COR-L47 (cell line): ENCODE results near the gene KLHL1.

Experiments used
- DNase-seq: peaks from one replicate; lab custom pipeline; 2025; lab: John Stamatoyannopoulos, UW

The KLHL1 gene

GRCh38 chr13:69872321-69873047 is 235.8 kb downstream of the KLHL1 start:
- no peak for DNase-seq

- DNase-seq: no peak
These were observed 241.7 kb downstream of the KLHL1 start for GRCh38 chr13:69866555-69866954.

DNA sequence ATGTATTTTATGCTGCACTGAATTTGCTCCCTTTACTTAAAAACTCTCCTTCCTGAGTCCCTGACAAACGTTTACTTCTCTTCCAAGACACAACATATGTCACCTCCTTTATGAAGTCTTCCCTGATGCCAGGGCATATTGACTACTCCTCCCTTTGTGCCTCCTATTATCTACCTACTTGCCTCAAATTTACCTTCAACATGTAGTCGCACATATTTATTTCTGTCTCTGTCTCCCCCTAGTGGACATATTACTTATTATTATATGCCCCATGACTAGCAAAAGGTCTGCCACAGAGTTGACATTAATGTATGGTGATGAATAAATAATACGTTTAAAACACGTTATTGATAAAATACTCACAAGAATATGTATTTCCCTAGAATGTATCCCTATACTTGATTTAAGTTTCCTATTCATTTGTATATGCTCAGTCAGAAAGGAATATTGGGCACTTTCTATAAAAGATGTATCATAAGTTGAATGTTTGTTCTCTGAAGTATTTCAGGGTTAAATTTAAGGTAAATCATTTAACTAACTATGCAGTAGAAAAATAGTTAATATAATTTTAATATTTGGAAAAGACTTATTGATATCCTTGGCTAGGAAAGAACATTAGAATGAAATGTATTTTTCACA is 250.9 kb downstream of the KLHL1 start:
- peak; percentile 77 for DNase-seq

GRCh38 chr13:69856331-69856730 is 251.9 kb downstream of the KLHL1 start:
- DNase-seq: no peak

- DNase-seq: no peak
These were observed 279.7 kb downstream of the KLHL1 start for GRCh38 chr13:69828527-69828926.

DNA sequence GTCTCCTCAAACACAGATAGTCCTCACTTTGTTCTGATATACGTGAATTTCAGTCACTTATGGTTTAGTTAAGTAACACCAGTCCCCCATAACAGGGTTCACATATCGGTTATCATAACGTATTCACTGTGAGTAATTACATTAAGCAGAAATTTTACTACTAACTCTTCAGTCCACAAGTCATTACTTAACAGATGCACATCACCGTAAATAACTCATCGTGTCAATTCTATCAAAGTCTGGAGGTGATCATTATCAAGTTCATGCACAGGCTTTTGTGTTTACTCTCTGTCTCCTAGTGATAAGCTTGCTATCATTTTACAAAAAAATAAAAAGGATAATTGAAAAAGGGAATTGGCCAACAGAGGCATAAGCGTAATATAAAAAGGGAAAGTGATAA is 288.1 kb downstream of the KLHL1 start:
- DNase-seq: no peak

- no peak for DNase-seq
These were observed 290.9 kb downstream of the KLHL1 start for GRCh38 chr13:69817333-69817869.

GRCh38 chr13:69809152-69809551 is 299.1 kb downstream of the KLHL1 start:
- no peak for DNase-seq

GRCh38 chr13:69796256-69796655 is 312.0 kb downstream of the KLHL1 start:
- DNase-seq: no peak

- no peak for DNase-seq
These were observed 314.3 kb downstream of the KLHL1 start for GRCh38 chr13:69793783-69794453.

DNA sequence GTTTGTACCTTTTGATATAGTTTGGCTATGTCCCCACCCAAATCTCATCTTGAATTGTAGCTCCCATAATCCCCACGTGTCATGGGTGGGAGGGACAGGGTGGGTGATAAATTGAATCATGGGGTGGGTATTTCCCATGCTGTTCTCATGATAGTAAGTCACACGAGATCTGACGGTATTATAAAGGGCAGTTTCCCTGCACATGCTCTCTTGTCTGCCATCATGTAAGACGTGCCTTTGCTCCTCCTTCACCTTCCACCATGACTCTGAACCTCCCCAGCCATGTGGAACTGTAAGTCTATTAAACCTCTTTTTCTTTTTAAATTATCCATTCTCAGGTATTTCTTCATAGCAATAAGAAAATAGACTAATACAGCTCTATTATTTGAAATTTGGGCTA is 331.3 kb downstream of the KLHL1 start:
- DNase-seq: no peak

DNA sequence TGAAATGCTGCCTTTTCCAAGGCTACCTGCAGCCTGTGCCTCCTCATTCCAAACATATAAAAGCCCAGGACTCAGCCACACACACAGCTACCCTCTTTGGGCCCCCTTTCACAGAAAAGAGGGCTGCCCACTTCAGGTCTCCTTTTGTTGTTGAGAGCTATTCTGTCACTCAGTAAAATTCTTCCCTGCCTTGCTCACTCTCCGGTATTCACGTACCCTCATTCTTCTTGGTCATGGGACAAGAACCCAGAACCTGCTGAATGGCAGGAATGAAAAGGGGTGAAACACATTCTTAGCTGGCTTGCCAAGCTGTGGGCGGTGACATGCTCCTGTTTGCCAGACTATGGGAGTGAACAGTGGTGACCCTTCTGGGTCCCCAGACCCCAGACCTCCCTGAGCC is 338.6 kb downstream of the KLHL1 start:
- DNase-seq: no peak

DNA sequence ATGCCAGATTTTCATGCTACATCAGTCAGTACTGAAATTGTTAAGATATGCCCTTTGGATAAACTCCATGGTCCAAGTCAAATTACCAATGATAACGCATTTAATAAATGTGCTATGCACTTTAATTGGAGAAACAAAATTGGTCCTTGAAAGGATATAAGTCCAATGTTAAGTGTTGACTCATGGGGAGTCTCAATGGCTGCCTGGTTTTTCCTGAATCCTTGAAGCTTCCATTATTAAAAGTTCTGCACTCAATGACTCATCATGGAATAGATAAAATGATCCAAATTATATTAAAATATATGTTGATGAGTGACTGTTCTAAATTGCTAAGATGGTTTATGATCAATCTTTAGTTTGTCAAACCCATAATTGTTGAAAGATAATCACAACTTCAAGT is 346.7 kb downstream of the KLHL1 start:
- DNase-seq: no peak

DNA sequence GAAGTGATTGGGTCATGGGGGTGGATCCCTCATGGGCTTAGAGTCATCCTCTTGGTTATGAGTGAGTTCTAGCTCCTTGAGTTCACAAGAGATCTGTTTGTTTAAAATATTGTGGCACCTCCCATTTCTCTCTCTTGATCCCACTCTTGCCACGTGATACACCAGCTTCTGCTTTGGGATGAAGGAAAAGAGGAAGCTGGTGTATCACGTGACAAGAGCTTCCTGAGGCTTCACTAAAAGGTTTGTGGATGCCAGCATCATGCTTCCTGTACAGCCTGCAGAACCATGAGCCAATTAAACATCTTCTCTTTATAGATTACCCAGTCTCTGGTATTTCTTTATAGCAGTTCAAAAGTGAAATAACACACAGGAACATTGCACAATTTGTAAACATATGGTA is 353.2 kb downstream of the KLHL1 start:
- DNase-seq: no peak

- no peak for DNase-seq
These were observed 357.0 kb downstream of the KLHL1 start for GRCh38 chr13:69751259-69751658.

- DNase-seq: no peak
These were observed 370.9 kb downstream of the KLHL1 start for GRCh38 chr13:69737129-69737935.

GRCh38 chr13:69721631-69722030 is 386.6 kb downstream of the KLHL1 start:
- no peak for DNase-seq

- no peak for DNase-seq
These were observed 387.8 kb downstream of the KLHL1 start for GRCh38 chr13:69720278-69720983.

DNA sequence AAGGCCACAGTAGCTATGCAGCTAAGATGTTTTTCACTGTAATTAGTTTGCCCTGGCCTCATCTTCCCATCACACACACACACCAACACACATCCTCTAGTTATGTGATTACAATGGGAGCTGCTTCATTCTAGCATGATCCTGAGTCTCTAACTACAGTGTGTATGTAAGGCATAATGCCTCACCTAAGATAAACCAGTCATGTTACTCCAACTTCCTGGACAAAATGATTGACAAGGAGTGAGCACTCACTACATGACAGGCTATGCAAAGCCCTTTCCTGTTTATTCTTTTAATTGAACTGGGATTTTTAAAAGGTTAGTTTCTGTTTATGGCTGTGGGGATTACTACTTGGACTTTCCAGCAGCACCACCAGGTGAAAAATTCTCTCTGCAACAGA is 401.4 kb downstream of the KLHL1 start:
- DNase-seq: no peak

GRCh38 chr13:69704311-69704710 is 403.9 kb downstream of the KLHL1 start:
- DNase-seq: no peak

GRCh38 chr13:69690999-69691398 is 417.3 kb downstream of the KLHL1 start:
- DNase-seq: no peak
